Testis (tissue), 2 donors: ENCODE measurements around the gene IP6K1.

Source experiments
- POLR2A ChIP-seq: fragments of 450-650 bp; IDR thresholded peaks from one replicate; pipeline ENCODE4 v1.6.1; 2017; ENCODE audit warnings: antibody characterized with exemption, mild to moderate bottlenecking, moderate library complexity
- TF ChIP-seq, protein P1 (sequence below), 3 experiments: fragments of 450-650 bp in 2 of 3; fragments of 200-600 bp in 1 of 3; sonication (generic) in 1 of 3; IDR thresholded peaks; one replicate each; pipeline ENCODE4 v1.5.1; 2016 to 2019; ENCODE audit warnings: antibody characterized with exemption in 3 of 3, mild to moderate bottlenecking in 2 of 3, moderate library complexity in 1 of 3

- TF ChIP-seq, protein P1, sequence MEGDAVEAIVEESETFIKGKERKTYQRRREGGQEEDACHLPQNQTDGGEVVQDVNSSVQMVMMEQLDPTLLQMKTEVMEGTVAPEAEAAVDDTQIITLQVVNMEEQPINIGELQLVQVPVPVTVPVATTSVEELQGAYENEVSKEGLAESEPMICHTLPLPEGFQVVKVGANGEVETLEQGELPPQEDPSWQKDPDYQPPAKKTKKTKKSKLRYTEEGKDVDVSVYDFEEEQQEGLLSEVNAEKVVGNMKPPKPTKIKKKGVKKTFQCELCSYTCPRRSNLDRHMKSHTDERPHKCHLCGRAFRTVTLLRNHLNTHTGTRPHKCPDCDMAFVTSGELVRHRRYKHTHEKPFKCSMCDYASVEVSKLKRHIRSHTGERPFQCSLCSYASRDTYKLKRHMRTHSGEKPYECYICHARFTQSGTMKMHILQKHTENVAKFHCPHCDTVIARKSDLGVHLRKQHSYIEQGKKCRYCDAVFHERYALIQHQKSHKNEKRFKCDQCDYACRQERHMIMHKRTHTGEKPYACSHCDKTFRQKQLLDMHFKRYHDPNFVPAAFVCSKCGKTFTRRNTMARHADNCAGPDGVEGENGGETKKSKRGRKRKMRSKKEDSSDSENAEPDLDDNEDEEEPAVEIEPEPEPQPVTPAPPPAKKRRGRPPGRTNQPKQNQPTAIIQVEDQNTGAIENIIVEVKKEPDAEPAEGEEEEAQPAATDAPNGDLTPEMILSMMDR (IDR thresholded peaks at IDR 0.05): no peak
- no peak for TF ChIP-seq POLR2A
These were observed 74.2 kb downstream of the IP6K1 start for GRCh38 chr3:49712166-49712565.
